HG03571 (cell line): ENCODE results near the gene MRPS16.

Experiments
- ATAC-seq: cut with Tn5 transposase; IDR thresholded peaks from one replicate; pipeline ENCODE4 v1.9.1; 2021; ENCODE audit not compliant: unreplicated experiment

The MRPS16 gene

DNA sequence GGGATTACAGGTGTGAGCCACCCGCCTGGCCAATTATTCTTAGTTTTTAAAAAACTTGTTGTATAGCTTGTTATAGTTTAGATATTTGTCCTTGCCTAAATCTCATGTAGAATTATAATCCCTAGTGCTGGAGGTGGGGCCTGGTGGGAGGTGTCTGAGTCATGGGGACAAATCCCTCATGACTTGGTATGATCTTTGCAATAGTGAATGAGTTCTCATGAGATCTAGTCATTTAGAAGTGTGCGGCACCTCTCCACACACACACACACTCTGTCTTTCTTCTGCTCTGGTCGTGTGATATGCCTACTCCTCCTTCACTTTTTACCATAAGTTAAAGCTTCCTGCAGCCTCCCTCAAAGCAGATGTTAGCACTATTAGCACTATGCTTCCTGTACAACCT lies 47.4 kb downstream of the MRPS16 start:
- ATAC-seq: no peak
